GM12878 (cell line): Measurements from ENCODE around the gene ANKRD44. TPM values are rescaled to one million over a fixed set of nuclear protein-coding genes. Genes with fewer than 3 reads are reported as not detected.

Experiments
- ATAC-seq: fragments of 200-7000 bp; cut with Tn5 transposase; 3 replicates; pipeline ENCODE4 v1.9.1; 2020; ENCODE audit warnings: mild to moderate bottlenecking, moderate library complexity
- BruUV-seq: library from RNA; stranded (reverse); fragments of 400-500 nt; replicated peaks from 2 replicates; lab custom pipeline; 2021; lab: Mats Ljungman, UMichigan
- CTCF ChIA-PET: fragments of 300-600 bp; sonication (Branson Sonifier 250); formaldehyde crosslinking; extraction: SDS; loops from one replicate; lab custom pipeline; 2021; ENCODE audit warnings: inconsistent platforms; lab: Yijun Ruan, JAX
- POLR2A ChIA-PET: fragments of 350-600 bp; formaldehyde crosslinking; extraction: SDS; loops from one replicate; lab custom pipeline; 2021; ENCODE audit warnings: inconsistent platforms; lab: Charles Lee
- RAD21 ChIA-PET: fragments of 300-600 bp; sonication (Branson Sonifier 250); formaldehyde crosslinking; loops from one replicate; lab custom pipeline; 2023; ENCODE audit warnings: antibody characterized with exemption; ENCODE audit not compliant: unreplicated experiment; lab: Charles Lee
- SMC1A ChIA-PET: fragments of 300-600 bp; sonication (Branson Sonifier 250); formaldehyde crosslinking; loops from one replicate; lab custom pipeline; 2023; ENCODE audit not compliant: unreplicated experiment, uncharacterized antibody; lab: Charles Lee
- DNase-seq: peaks from one replicate; pipeline ENCODE4 v3.0.0-alpha.2; 2011; ENCODE audit warnings: low read depth, low spot score
- FAIRE-seq: peaks from 3 replicates; lab custom pipeline; 2011; peaks lifted over from hg19 to GRCh38; lab: Jason Lieb, UNC
- H2AFZ ChIP-seq: 2 replicates; pipeline ENCODE4 v1.6.0; 2011; ENCODE audit warnings: low read depth, low read length, control low read depth; ENCODE audit not compliant: control insufficient read depth
- H3K27ac ChIP-seq: 2 replicates; pipeline ENCODE4 v1.5.1; 2011; ENCODE audit warnings: control low read depth; ENCODE audit not compliant: control insufficient read depth, insufficient read depth
- H3K27me3 ChIP-seq, 2 experiments: replicated peaks in 1 of 2; 2 replicates each; pipeline versions ENCODE4 v1.6.0 to v1.6.1; 2011; ENCODE audit warnings: low read length in 1 of 2; ENCODE audit not compliant: control insufficient read depth in 2 of 2, insufficient read depth in 2 of 2
- H3K36me3 ChIP-seq, 2 experiments: 2 replicates each; pipeline ENCODE4 v1.5.1; 2011; ENCODE audit warnings: low read length in 1 of 2; ENCODE audit not compliant: control insufficient read depth in 2 of 2, insufficient read depth in 2 of 2
- H3K4me1 ChIP-seq: 2 replicates; pipeline ENCODE4 v1.6.1; 2011; ENCODE audit warnings: mild to moderate bottlenecking, low read length, moderate library complexity, mixed read lengths; ENCODE audit not compliant: control insufficient read depth, insufficient read depth
- H3K4me2 ChIP-seq: 2 replicates; pipeline ENCODE4 v1.6.0; 2011; ENCODE audit warnings: control low read depth; ENCODE audit not compliant: control insufficient read depth, insufficient read depth
- H3K4me3 ChIP-seq: fragments of 200-600 bp; sonication (generic); 2 replicates; pipeline ENCODE4 v1.5.1; 2016
- H3K79me2 ChIP-seq: 2 replicates; pipeline ENCODE4 v1.6.0; 2011; ENCODE audit warnings: low read length; ENCODE audit not compliant: control insufficient read depth, insufficient read depth
- H3K9ac ChIP-seq: 2 replicates; pipeline ENCODE4 v1.8.0; 2011; ENCODE audit warnings: low read length, control low read depth, mixed read lengths; ENCODE audit not compliant: control insufficient read depth, insufficient read depth
- H3K9me3 ChIP-seq: replicated peaks from 3 replicates; pipeline ENCODE4 v1.5.1; 2011; ENCODE audit warnings: mild to moderate bottlenecking, low read length; ENCODE audit not compliant: control insufficient read depth, insufficient read depth
- H4K20me1 ChIP-seq: 2 replicates; pipeline ENCODE4 v1.6.0; 2011; ENCODE audit not compliant: control insufficient read depth, insufficient read depth
- BACH1 ChIP-seq: fragments of 450-650 bp; IDR thresholded peaks from 2 replicates; pipeline ENCODE4 v1.6.1; 2017; ENCODE audit warnings: mild to moderate bottlenecking, borderline replicate concordance
- BCL11A ChIP-seq: IDR thresholded peaks from 2 replicates; pipeline ENCODE4 v1.6.1; 2011; ENCODE audit warnings: low read depth, low read length
- BHLHE40 ChIP-seq, 2 experiments: fragments of 450-650 bp in 1 of 2; IDR thresholded peaks; 2 replicates each; pipeline ENCODE4 v1.6.1; 2011 to 2017; ENCODE audit warnings: low read depth in 2 of 2, borderline replicate concordance in 1 of 2, improper control_type of control experiment in 1 of 2, low read length in 1 of 2, mild to moderate bottlenecking in 1 of 2
- CEBPB ChIP-seq, 2 experiments: fragments of 150-350 bp in 1 of 2; IDR thresholded peaks; 2 replicates each; pipeline ENCODE4 v1.6.1; 2012 to 2014; ENCODE audit warnings: low read depth in 2 of 2, low read length in 2 of 2, borderline replicate concordance in 1 of 2, inconsistent platforms in 1 of 2
- CREB1 ChIP-seq: IDR thresholded peaks from 2 replicates; pipeline ENCODE4 v1.6.1; 2012; ENCODE audit warnings: low read depth, mild to moderate bottlenecking, inconsistent platforms
- CREM ChIP-seq: IDR thresholded peaks from 2 replicates; pipeline ENCODE4 v1.6.1; 2014; ENCODE audit warnings: antibody characterized with exemption, low read depth
- JUNB ChIP-seq: IDR thresholded peaks from 2 replicates; pipeline ENCODE4 v1.6.1; 2016; ENCODE audit warnings: antibody characterized with exemption, mild to moderate bottlenecking
- JUND ChIP-seq: IDR thresholded peaks from 2 replicates; pipeline ENCODE4 v1.6.1; 2012; ENCODE audit warnings: low read depth, mild to moderate bottlenecking, low read length, improper control_type of control experiment, moderate library complexity
- MAX ChIP-seq: IDR thresholded peaks from 2 replicates; pipeline ENCODE4 v1.6.1; 2012; ENCODE audit warnings: low read depth, low read length, improper control_type of control experiment
- NFIC ChIP-seq: IDR thresholded peaks from 2 replicates; pipeline ENCODE4 v1.6.1; 2012; ENCODE audit warnings: low read depth, mild to moderate bottlenecking, inconsistent platforms, low read length, moderate library complexity
- NFYA ChIP-seq: IDR thresholded peaks from 2 replicates; pipeline ENCODE4 v1.6.1; 2011; ENCODE audit warnings: low read depth, mild to moderate bottlenecking, low read length, improper control_type of control experiment, borderline replicate concordance
- POU2F2 ChIP-seq: IDR thresholded peaks from 3 replicates; pipeline ENCODE4 v1.6.1; 2011; ENCODE audit warnings: low read depth, mild to moderate bottlenecking, low read length, borderline replicate concordance
- SIN3A ChIP-seq: IDR thresholded peaks from 2 replicates; pipeline ENCODE4 v1.6.1; 2012; ENCODE audit warnings: low read depth, low read length, improper control_type of control experiment
- TCF12 ChIP-seq: IDR thresholded peaks from 2 replicates; pipeline ENCODE4 v1.6.1; 2011; ENCODE audit warnings: low read depth, mild to moderate bottlenecking, low read length
- YBX1 ChIP-seq: fragments of 450-650 bp; IDR thresholded peaks from 2 replicates; pipeline ENCODE4 v1.6.1; 2016; ENCODE audit warnings: antibody characterized with exemption
- ZSCAN29 ChIP-seq: fragments of 450-650 bp; IDR thresholded peaks from 2 replicates; pipeline ENCODE4 v1.6.1; 2017; ENCODE audit warnings: mild to moderate bottlenecking, moderate library complexity
- WGBS: methylation state at CpG from one replicate; pipeline ENCODE4 v1.1.6; 2016; ENCODE audit warnings: low lambda C conversion rate; ENCODE audit not compliant: insufficient replicate concordance, insufficient coverage; ENCODE audit errors: missing lambda C conversion rate; 5-methylcytosine and 5-hydroxymethylcytosine counted together
- in situ Hi-C: fragments of 300-500 bp; cut with MboI; formaldehyde crosslinking; loops from 9 replicates; pipeline ENCODE4 v1.14.3; 2018; ENCODE audit warnings: mixed read lengths
- intact Hi-C: fragments of 100-400 bp; cut with micrococcal nuclease; formaldehyde crosslinking; loops from one replicate; pipeline ENCODE4 v1.14.2; 2022; ENCODE audit not compliant: unreplicated experiment
- polyA plus RNA-seq, 11 experiments: library from polyadenylated mRNA; depleted of rRNA in 4 of 11; unstranded in 6 of 11; stranded (reverse) in 5 of 11; fragments of >200 nt; fragmentation: Nextera tagmentation in 4 of 11; fragmentation: Illumina TruSeq in 1 of 11; extraction: Ambion mirVana in 4 of 11; extraction: Trizol in 1 of 11; gene quantifications; 1 replicate in 1 of 11; 2 replicates in 10 of 11; pipeline versions ENCODE4 v1.2.1 to v1.2.3, GENCODE V29; 2011 to 2016; ENCODE audit warnings: inconsistent platforms in 2 of 11, missing spikeins in 2 of 11, low read depth in 1 of 11
- total RNA-seq, 4 experiments: library from RNA; depleted of rRNA in 3 of 4; stranded (reverse); fragments of >200 nt in 3 of 4; fragmentation: Illumina TruSeq in 1 of 4; extraction: Trizol in 1 of 4; gene quantifications; 2 replicates each; pipeline versions ENCODE4 v1.2.1 to v1.2.3, GENCODE V29; 2013 to 2021
- TF ChIP-seq, protein P1 (sequence below): IDR thresholded peaks from 2 replicates; pipeline ENCODE4 v1.6.1; 2011; ENCODE audit warnings: low read depth, mild to moderate bottlenecking, low read length, moderate library complexity, borderline replicate concordance; ENCODE audit errors: extremely low read depth
- TF ChIP-seq, protein P2 (sequence below): fragments of 450-650 bp; IDR thresholded peaks from 2 replicates; pipeline ENCODE4 v1.6.1; 2017; ENCODE audit warnings: antibody characterized with exemption, mild to moderate bottlenecking, moderate library complexity
- TF ChIP-seq, protein P3 (sequence below): IDR thresholded peaks from 2 replicates; pipeline ENCODE4 v1.6.1; 2011; ENCODE audit warnings: low read depth, low read length, improper control_type of control experiment, borderline replicate concordance

Gene ANKRD44
- total and polyA plus RNA-seq, 10 of the 15 experiments (the other 5 are each of a cell fraction or from before 2014, with no cell fraction given): 19.1 to 99.1 (median 59.6) TPM

DNA sequence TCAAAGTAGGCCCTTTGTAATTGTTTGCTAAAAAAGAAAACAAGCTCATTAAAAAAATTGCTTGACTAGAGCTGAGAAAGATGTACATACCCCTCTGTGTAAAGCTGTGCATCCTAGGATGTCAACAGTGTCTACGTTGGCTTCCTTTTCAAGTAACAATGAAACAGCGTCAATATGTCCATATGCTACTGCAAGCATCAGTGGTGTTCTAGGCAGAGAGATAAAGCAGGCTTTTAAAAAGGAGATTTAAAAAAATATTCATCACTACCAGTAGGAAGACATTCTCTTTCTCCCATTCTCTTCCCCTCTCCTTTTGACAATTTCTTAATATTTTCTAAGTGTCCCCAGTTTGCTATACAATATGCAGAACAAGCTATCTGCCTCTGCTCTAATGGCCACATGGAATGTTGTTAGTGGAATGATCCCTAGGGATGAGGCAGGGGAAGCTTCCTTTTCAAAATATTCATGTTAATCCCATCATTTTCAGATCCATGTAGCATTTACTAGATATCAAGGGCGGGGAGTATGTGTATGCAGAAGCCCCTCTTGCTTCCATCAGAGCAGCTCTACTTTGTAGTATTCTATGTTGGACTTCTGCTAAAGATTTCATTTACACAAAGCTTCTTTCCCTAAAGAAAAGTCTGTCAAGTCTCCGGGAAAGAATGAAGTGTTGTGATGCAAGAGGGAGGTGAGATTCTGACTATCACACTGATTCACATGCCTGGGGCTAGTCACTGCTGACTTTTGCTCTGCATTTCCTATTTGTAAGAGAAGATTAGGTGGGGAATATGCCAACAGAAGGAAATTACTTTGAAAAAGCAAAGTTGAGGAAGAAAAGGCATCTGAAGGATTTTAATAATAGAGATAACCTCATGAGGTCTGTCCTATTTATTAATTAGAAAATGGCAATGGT is 302.6 kb downstream of the ANKRD44 start (continued):
- TF ChIP-seq, protein P1, sequence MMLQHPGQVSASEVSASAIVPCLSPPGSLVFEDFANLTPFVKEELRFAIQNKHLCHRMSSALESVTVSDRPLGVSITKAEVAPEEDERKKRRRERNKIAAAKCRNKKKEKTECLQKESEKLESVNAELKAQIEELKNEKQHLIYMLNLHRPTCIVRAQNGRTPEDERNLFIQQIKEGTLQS: no peak
- TF ChIP-seq NFIC: no peak
- TF ChIP-seq, all 136 proteins: peak for 0

- Histone ChIP-seq H3K4me2 (no peak overlapping the region), H3K36me3 (peaks cover 5 to 32% of the 10 kb centered on the region in 2 experiments), H2AFZ (no peak overlapping the region), H3K4me3 (no peak overlapping the region), H3K27ac (no peak overlapping the region), H3K9me3 (no peaks in the 10 kb centered on the region), H3K4me1 (no peaks in the 10 kb centered on the region), H4K20me1 (no peaks in the 10 kb centered on the region), H3K9ac (no peak overlapping the region), H3K79me2 (no peaks in the 10 kb centered on the region), H3K27me3 (no peaks in the 10 kb centered on the region)
- ATAC-seq (no peak), FAIRE-seq (no peak), DNase-seq (no peak)
- no TSS peak for BruUV-seq
- SMC1A ChIA-PET: no interaction called here
- WGBS: 100% methylated on average over 1 of the region's 1 CpG
- in situ Hi-C loops (no loop called here), intact Hi-C loops (no loop called here)
- POLR2A ChIA-PET: no interaction called here
- CTCF ChIA-PET: interaction anchor here (0.6 kb wide), 1 partner anchor 42 kb away, joined by 3 read pairs; no protein-coding TSS in a partner anchor
- RAD21 ChIA-PET: no interaction called here
- TF ChIP-seq CREB1 (no peak), BCL11A (no peak), BHLHE40 (IDR thresholded peaks at IDR 0.05; ENCODE audit: borderline replicate concordance in 1 of 2, low read depth in 2 of 2, low read length in 1 of 2) (no peak), ZSCAN29 (no peak), JUNB (no peak), YBX1 (no peak), MAX (no peak), TCF12 (no peak), CEBPB (IDR thresholded peaks at IDR 0.05; ENCODE audit: borderline replicate concordance in 1 of 2, low read depth in 2 of 2, low read length in 2 of 2) (no peak), JUND (no peak), SIN3A (no peak), BACH1 (no peak), NFYA (no peak), POU2F2 (no peak), CREM (no peak)
- TF ChIP-seq, protein P2, sequence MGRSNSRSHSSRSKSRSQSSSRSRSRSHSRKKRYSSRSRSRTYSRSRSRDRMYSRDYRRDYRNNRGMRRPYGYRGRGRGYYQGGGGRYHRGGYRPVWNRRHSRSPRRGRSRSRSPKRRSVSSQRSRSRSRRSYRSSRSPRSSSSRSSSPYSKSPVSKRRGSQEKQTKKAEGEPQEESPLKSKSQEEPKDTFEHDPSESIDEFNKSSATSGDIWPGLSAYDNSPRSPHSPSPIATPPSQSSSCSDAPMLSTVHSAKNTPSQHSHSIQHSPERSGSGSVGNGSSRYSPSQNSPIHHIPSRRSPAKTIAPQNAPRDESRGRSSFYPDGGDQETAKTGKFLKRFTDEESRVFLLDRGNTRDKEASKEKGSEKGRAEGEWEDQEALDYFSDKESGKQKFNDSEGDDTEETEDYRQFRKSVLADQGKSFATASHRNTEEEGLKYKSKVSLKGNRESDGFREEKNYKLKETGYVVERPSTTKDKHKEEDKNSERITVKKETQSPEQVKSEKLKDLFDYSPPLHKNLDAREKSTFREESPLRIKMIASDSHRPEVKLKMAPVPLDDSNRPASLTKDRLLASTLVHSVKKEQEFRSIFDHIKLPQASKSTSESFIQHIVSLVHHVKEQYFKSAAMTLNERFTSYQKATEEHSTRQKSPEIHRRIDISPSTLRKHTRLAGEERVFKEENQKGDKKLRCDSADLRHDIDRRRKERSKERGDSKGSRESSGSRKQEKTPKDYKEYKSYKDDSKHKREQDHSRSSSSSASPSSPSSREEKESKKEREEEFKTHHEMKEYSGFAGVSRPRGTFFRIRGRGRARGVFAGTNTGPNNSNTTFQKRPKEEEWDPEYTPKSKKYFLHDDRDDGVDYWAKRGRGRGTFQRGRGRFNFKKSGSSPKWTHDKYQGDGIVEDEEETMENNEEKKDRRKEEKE: no peak
- TF ChIP-seq, protein P3, sequence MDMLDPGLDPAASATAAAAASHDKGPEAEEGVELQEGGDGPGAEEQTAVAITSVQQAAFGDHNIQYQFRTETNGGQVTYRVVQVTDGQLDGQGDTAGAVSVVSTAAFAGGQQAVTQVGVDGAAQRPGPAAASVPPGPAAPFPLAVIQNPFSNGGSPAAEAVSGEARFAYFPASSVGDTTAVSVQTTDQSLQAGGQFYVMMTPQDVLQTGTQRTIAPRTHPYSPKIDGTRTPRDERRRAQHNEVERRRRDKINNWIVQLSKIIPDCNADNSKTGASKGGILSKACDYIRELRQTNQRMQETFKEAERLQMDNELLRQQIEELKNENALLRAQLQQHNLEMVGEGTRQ: no peak
Measured at GRCh38 chr2:197001921-197002320, 308.7 kb downstream of the ANKRD44 start.
